ENCODE data around the gene SH3RF3. TPM values are rescaled to one million over a fixed set of nuclear protein-coding genes. Genes with fewer than 3 reads are reported as not detected.

SH3RF3 gene
- total RNA-seq, 1 donor from 2014 or later = 7.3 TPM

GRCh38 chr2:109350526-109350925, 221.5 kb downstream of the SH3RF3 start:
- H3K27ac Mint-ChIP-seq (ENCODE audit: unreplicated experiment) = no peak overlapping the region
- H3K4me1 ChIP-seq (ENCODE audit: insufficient read depth, low read length) = peaks cover 16% of the 10 kb centered on the region
- H3K9ac ChIP-seq (ENCODE audit: low read length) = no peak overlapping the region
- peaks cover 3% of the 10 kb centered on the region for H3K27me3 ChIP-seq (ENCODE audit: insufficient read depth, low read length)
- peaks cover 13% of the 10 kb centered on the region for H4K20me1 ChIP-seq (ENCODE audit: insufficient read depth, low read length)
- H3K36me3 Mint-ChIP-seq (ENCODE audit: low read depth, unreplicated experiment) = no peaks in the 10 kb centered on the region
- TF ChIP-seq EZH2 (IDR thresholded peaks at IDR 0.05; ENCODE audit: insufficient read depth, low read length) (no peak), CTCF (IDR thresholded peaks at IDR 0.05; ENCODE audit: insufficient read depth, low read depth, low read length) (no peak)
- H2AFZ ChIP-seq (ENCODE audit: low read depth, low read length) = no peak overlapping the region
- peaks cover 21% of the 10 kb centered on the region for H3K4me1 Mint-ChIP-seq (ENCODE audit: low read depth, unreplicated experiment)
- no peaks in the 10 kb centered on the region for H3K9me3 Mint-ChIP-seq (ENCODE audit: unreplicated experiment)
- H3K36me3 ChIP-seq (ENCODE audit: insufficient read depth, low read length) = no peaks in the 10 kb centered on the region
- no peak overlapping the region for H3K4me3 ChIP-seq (ENCODE audit: insufficient read depth, low read depth, low read length)
- FAIRE-seq = no peak
- no peak overlapping the region for H3K27ac ChIP-seq (ENCODE audit: low read depth, low read length)
- no peaks in the 10 kb centered on the region for H3K79me2 ChIP-seq (ENCODE audit: insufficient read depth, low read length)
- no peaks in the 10 kb centered on the region for H3K9me3 ChIP-seq (ENCODE audit: insufficient read depth, low read depth, low read length)
- H3K4me3 Mint-ChIP-seq (ENCODE audit: unreplicated experiment) = no peak overlapping the region
- H3K4me2 ChIP-seq (ENCODE audit: low read length) = no peak overlapping the region
- DNase-seq (ENCODE audit: low read depth) = no peak
- peaks cover 28% of the 10 kb centered on the region for H3K27me3 Mint-ChIP-seq (ENCODE audit: low read depth, unreplicated experiment)

GRCh38 chr2:109351164-109351756, 222.3 kb downstream of the SH3RF3 start:
- H3K36me3 ChIP-seq (ENCODE audit: insufficient read depth, low read length) = no peaks in the 10 kb centered on the region
- TF ChIP-seq EZH2 (IDR thresholded peaks at IDR 0.05; ENCODE audit: insufficient read depth, low read length) = no peak
- no peak for TF ChIP-seq CTCF (IDR thresholded peaks at IDR 0.05; ENCODE audit: insufficient read depth, low read depth, low read length)
- FAIRE-seq (no peak), DNase-seq (ENCODE audit: low read depth) (peak; percentile 78)
- no peaks in the 10 kb centered on the region for H3K9me3 Mint-ChIP-seq (ENCODE audit: unreplicated experiment)
- no peaks in the 10 kb centered on the region for H3K79me2 ChIP-seq (ENCODE audit: insufficient read depth, low read length)
- H3K4me3 Mint-ChIP-seq (ENCODE audit: unreplicated experiment) = no peak overlapping the region
- H3K27me3 Mint-ChIP-seq (ENCODE audit: low read depth, unreplicated experiment) = peaks cover 23% of the 10 kb centered on the region
- H3K4me1 ChIP-seq (ENCODE audit: insufficient read depth, low read length) = peaks cover 16% of the 10 kb centered on the region
- peak overlapping the region; percentile 21 for H3K4me2 ChIP-seq (ENCODE audit: low read length)
- no peaks in the 10 kb centered on the region for H3K9me3 ChIP-seq (ENCODE audit: insufficient read depth, low read depth, low read length)
- H3K27ac Mint-ChIP-seq (ENCODE audit: unreplicated experiment) = no peak overlapping the region
- peaks cover 21% of the 10 kb centered on the region for H3K4me1 Mint-ChIP-seq (ENCODE audit: low read depth, unreplicated experiment)
- peaks cover 11% of the 10 kb centered on the region for H4K20me1 ChIP-seq (ENCODE audit: insufficient read depth, low read length)
- H3K27ac ChIP-seq (ENCODE audit: low read depth, low read length) = no peak overlapping the region
- H3K9ac ChIP-seq (ENCODE audit: low read length) = no peak overlapping the region
- peaks cover 3% of the 10 kb centered on the region for H3K27me3 ChIP-seq (ENCODE audit: insufficient read depth, low read length)
- H2AFZ ChIP-seq (ENCODE audit: low read depth, low read length) = no peak overlapping the region
- H3K36me3 Mint-ChIP-seq (ENCODE audit: low read depth, unreplicated experiment) = no peaks in the 10 kb centered on the region
- H3K4me3 ChIP-seq (ENCODE audit: insufficient read depth, low read depth, low read length) = no peak overlapping the region
